OCI-M2 (cell line): Measurements from ENCODE around the gene JDP2.

ENCODE experiments used
- DNase-seq: peaks from one replicate; lab custom pipeline; 2025; ENCODE audit not compliant: unreplicated experiment; lab: John Stamatoyannopoulos, UW

JDP2 gene

DNA sequence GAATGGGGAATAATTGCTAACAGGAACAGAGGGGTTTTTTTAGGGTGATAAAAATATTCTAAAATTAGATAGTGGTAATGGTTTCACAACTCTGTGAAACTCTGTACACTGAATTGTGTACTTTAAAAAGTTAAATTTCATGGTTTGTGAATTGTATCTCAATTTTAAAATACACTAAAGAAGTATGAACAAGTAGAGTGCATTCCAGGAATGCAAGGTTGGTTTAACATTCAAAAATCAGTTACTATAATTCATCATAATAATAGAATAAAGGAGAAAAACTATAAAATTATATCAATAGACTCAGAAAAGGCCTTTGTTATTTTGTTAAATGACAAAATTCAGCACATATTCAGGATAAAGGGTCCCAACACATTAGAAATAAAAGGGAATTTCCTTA lies 83.4 kb downstream of the JDP2 start:
- no peak for DNase-seq

GRCh38 chr14:75513911-75514672 lies 86.3 kb downstream of the JDP2 start:
- no peak for DNase-seq

DNA sequence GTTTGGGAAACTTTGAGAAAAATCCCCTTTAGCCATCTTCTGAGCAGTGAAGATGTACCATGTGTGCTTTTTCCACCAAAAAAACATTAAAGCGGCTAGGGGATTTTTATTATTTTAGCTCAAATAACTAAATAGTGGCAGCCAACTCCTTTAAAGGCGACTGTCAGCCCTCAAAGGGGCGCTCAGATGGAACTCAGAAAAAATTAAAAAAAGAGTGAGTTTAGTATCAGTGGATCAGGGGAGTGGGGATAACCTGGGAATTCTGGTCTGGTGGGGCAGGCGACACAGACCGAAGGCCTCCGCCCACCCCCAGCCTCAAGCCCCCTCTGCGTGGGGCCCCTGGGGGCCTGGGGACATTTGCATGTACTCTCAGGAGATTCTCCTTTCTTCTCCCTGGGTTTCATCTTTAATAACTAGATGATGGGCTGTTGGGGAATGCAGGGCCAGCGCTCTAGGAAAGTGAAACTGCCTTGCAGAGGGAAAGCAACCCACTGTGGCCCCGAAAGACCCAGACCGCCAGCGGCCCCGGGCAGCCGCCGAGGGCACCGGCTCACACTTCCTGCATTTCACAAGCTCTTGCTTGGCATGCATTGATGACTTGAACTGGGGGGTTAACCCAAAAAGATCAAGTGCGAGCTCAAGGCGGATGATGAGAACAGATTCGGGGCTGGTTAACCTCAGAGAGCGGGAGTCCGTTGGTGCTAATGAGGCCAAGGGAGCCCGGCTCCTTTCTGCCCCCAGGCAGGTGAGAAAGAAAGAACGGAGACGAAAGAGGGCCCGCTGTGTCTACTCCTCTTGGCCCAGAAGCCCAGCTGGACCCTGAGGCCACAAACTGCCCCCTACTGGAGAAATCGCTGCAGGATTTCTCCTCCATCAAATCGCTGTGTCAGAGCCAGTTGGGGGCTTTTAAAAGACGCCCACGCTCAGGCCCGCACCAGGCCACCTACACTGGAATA lies 87.1 kb downstream of the JDP2 start:
- DNase-seq = no peak

GRCh38 chr14:75515629-75515996 lies 87.8 kb downstream of the JDP2 start:
- no peak for DNase-seq

- no peak for DNase-seq
Measured at GRCh38 chr14:75518625-75519024, 90.8 kb downstream of the JDP2 start.

DNA sequence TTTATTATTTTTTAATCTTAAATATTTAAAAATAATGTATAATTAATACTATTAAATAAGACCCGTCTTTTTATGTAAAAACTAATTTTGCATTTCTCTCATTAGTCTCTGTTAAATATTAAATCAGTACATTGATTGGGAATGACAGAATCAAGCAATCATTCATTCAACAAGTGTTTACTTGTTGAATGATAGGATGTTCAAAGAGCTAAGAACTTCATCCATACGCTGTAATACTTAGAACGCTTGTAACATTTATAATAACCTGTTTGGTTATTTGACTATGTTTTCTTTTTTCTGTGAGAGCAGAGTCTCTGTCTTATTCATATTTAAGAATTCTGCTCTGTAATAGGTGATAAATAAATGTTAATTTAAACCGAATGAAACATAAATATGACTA lies 91.6 kb downstream of the JDP2 start:
- DNase-seq = no peak

DNA sequence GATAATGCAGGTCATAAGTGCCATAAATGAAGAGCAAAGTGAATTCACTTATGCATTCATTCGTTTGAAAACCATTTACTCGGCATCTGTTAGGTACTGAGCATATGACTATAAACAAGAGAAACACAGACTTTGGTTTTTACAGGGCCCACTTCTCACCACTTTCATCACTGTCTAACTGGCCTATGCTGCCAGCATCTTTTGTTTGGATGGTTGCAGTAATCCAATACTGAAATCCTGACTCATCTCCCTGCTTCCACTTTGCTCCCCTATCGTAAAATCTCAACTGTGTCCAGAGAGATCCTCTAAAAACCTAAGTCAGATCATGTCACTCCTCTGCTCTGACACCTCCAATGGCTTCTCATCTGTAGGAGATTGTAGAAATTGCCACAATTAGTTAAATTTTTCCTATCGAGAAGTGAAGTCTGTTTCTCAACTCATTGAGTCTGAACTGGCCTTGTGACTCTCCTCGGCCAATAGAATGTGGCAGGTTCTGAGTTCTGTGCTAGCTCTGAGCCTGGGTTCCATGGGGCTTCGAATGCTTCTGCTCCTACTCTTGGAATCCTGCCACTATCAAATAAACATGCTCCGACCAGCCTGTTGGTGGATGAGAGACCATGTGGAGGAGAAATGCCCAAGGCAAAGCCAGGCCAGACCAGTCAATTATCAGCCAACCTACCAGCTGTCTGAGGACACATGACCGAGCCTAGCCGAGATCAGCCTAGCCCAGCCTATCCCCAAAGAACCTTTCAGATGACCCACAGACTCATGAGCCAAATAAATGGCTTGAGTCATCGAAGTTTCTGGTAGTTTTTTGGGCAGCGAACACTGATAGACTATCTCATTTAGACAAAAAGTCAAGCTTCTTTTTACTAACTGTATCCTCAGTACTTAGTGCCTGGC lies 92.3 kb downstream of the JDP2 start:
- DNase-seq = no peak

DNA sequence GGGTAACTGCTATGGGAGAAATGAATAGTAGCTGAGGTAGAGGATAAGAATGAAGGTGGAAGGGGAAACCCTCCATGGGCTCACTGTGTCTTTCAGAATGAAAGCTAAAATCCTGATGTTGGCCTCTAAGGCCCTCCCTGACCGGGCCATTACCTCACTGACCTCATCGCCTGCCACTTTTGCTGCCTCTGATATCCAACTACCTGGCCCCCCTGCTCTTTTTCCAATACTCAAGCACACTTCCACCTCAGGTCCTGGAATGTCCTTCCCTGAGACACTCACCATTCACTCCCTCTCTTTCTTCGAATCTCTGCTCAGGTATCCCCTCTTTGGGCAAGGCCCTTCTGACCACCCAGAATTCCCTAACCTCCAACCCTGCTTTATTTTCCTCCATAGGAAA lies 93.0 kb downstream of the JDP2 start:
- DNase-seq = no peak

- no peak for DNase-seq
Measured at GRCh38 chr14:75521415-75522199, 93.8 kb downstream of the JDP2 start.

GRCh38 chr14:75522224-75522982 lies 94.6 kb downstream of the JDP2 start, which contains the start of gene BATF:
BATF (plus strand) TSS chr14:75522469; CDS start chr14:75522683, 214 bp downstream.
- DNase-seq = no peak

DNA sequence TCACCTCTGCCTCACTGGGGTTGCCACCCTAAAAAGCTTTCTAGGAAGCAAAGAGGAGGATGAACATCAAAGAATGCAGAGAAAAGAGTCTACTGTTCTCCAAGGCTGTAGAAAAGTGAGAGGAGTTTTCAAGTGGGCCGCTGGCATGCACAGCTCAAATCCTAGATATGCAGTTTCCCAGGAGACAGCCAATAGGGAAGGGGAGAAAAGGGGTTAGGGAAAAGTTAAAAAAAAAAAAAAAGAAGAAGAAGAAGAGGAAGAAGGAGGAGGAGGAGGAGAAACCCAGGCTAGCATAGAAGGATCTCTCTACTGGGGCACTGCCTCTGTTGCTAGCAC lies 95.1 kb downstream of the JDP2 start:
- no peak for DNase-seq
